AG04449 (cell line): ENCODE data around the gene FBP2.
"Not testable (repeated sequence)": the region's sequence is repeated elsewhere in the genome, so short reads cannot be mapped to it uniquely, and the experiment has no call there.

ENCODE experiments used
- CTCF ChIA-PET: fragments of 350-600 bp; formaldehyde crosslinking; extraction: SDS; loops from one replicate; lab custom pipeline; 2021; ENCODE audit warnings: antibody characterized with exemption; lab: Yijun Ruan, JAX
- POLR2A ChIA-PET: fragments of 400-600, 350-600 bp; formaldehyde crosslinking; extraction: SDS; loops from one replicate; lab custom pipeline; 2020; ENCODE audit warnings: antibody characterized with exemption, inconsistent platforms; lab: Yijun Ruan, JAX
- DNase-seq: peaks from one replicate; pipeline ENCODE4 v3.0.0-alpha.2; 2010; ENCODE audit warnings: low read depth, low spot score
- H3K4me3 ChIP-seq: 2 replicates; pipeline ENCODE4 v1.5.1; 2011; ENCODE audit warnings: low read depth, mild to moderate bottlenecking, control low read depth, low read length
- CTCF ChIP-seq: IDR thresholded peaks from one replicate; pipeline ENCODE4 v1.5.1; 2011; ENCODE audit warnings: mild to moderate bottlenecking, moderate library complexity, low read length, control low read depth, inconsistent platforms; ENCODE audit not compliant: insufficient read depth; ENCODE audit errors: missing control alignments

The FBP2 gene

DNA sequence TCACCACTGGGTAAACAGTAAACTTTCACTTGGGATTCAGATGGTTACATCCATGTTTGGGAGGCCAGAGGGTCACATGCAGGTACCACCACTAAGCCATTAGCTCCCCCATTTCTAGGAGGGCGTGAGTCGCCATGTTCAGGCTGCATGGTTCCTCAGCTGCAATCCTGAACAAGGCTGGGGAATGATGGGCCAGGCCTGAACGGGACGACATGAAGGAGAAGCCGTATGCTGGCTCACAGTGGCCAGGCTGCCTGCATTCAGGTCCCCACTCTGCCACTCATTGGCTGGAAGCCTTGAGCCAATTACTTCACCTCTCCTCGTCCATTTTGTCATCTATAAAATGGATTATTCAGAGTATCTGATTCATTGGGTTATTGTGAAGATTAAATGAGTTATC lies 9.0 kb upstream of the FBP2 start:
- H3K4me3 ChIP-seq = no peak overlapping the region
- TF ChIP-seq CTCF = no peak
- DNase-seq = no peak
- CTCF ChIA-PET = no interaction called here
- POLR2A ChIA-PET = no interaction called here

- ChIA-PET POLR2A (no interaction called here), CTCF (interaction anchor here (1.0 to 1.7 kb wide), 3 partner anchors 14 to 567 kb away, joined by 3 read pairs; no protein-coding TSS in a partner anchor)
- no peak for DNase-seq
- H3K4me3 ChIP-seq = no peak overlapping the region
- TF ChIP-seq CTCF = no peak
Measured at GRCh38 chr9:94600715-94601114, 7.1 kb upstream of the FBP2 start.

- DNase-seq = no peak
- no peak overlapping the region for H3K4me3 ChIP-seq
- ChIA-PET CTCF (interaction anchor here (1.0 to 1.7 kb wide), 3 partner anchors 14 to 568 kb away, joined by 3 read pairs; no protein-coding TSS in a partner anchor), POLR2A (no interaction called here)
- TF ChIP-seq CTCF = no peak
Measured at GRCh38 chr9:94600258-94600657, 6.6 kb upstream of the FBP2 start.

GRCh38 chr9:94599102-94599501 lies 5.5 kb upstream of the FBP2 start:
- CTCF ChIA-PET = interaction anchor here (1.7 kb wide), 1 partner anchor 569 kb away, joined by 3 read pairs; no protein-coding TSS in a partner anchor
- TF ChIP-seq CTCF = no peak
- H3K4me3 ChIP-seq = no peak overlapping the region
- DNase-seq = no peak
- POLR2A ChIA-PET = no interaction called here

- DNase-seq, POLR2A ChIA-PET, CTCF ChIA-PET, H3K4me3 ChIP-seq: not testable (repeated sequence)
Measured at GRCh38 chr9:94592683-94593082, 941 bp downstream of the FBP2 start.

GRCh38 chr9:94591876-94592275 lies 1.7 kb downstream of the FBP2 start:
- ChIA-PET CTCF (no interaction called here), POLR2A (no interaction called here)
- TF ChIP-seq CTCF = no peak
- H3K4me3 ChIP-seq = no peak overlapping the region
- no peak for DNase-seq

GRCh38 chr9:94591046-94591545 lies 2.5 kb downstream of the FBP2 start:
- DNase-seq, H3K4me3 ChIP-seq, CTCF ChIA-PET, POLR2A ChIA-PET: not testable (repeated sequence)
